NCI-H82 treated with DMSO at 0.1 percent for 48 hours (cell line): ENCODE measurements around the gene RFX2.

Source experiments
- DNase-seq: peaks from one replicate; lab custom pipeline; 2025; ENCODE audit not compliant: unreplicated experiment; lab: John Stamatoyannopoulos, UW

The RFX2 gene

GRCh38 chr19:6061376-6062130, 48.7 kb downstream of the RFX2 start:
- DNase-seq = no peak

- no peak for DNase-seq
These were observed 49.5 kb downstream of the RFX2 start for GRCh38 chr19:6060600-6061375.

GRCh38 chr19:6059988-6060599, 50.2 kb downstream of the RFX2 start:
- DNase-seq = no peak

- no peak for DNase-seq
These were observed 50.8 kb downstream of the RFX2 start for GRCh38 chr19:6059396-6059947.

- no peak for DNase-seq
These were observed 51.6 kb downstream of the RFX2 start for GRCh38 chr19:6058518-6059201.

GRCh38 chr19:6057651-6058517, 52.4 kb downstream of the RFX2 start:
- no peak for DNase-seq

GRCh38 chr19:6056801-6057650, 53.3 kb downstream of the RFX2 start:
- no peak for DNase-seq

- DNase-seq = no peak
These were observed 54.0 kb downstream of the RFX2 start for GRCh38 chr19:6056282-6056741.

GRCh38 chr19:6055013-6055795, 55.1 kb downstream of the RFX2 start:
- no peak for DNase-seq

- no peak for DNase-seq
These were observed 61.4 kb downstream of the RFX2 start for GRCh38 chr19:6048793-6049405.

GRCh38 chr19:6048348-6048747, 62.0 kb downstream of the RFX2 start:
- DNase-seq = no peak

GRCh38 chr19:6047741-6048251, 62.5 kb downstream of the RFX2 start:
- no peak for DNase-seq

GRCh38 chr19:6047256-6047655, 63.0 kb downstream of the RFX2 start:
- DNase-seq = no peak

GRCh38 chr19:6045108-6045507, 65.2 kb downstream of the RFX2 start:
- DNase-seq = no peak

GRCh38 chr19:6044056-6044805, 66.1 kb downstream of the RFX2 start:
- no peak for DNase-seq

- no peak for DNase-seq
These were observed 67.2 kb downstream of the RFX2 start for GRCh38 chr19:6042776-6043726.
